ENCODE data around the gene MRPL2.

The MRPL2 gene

GRCh38 chr6:43021270-43022047 lies 37.8 kb downstream of the MRPL2 start, which contains the start of gene RRP36:
TSS of gene RRP36 (plus strand) at chr6:43021623. CDS start at chr6:43021655, 32 bp downstream.
- FAIRE-seq (no peak), DNase-seq (ENCODE audit: low spot score) (peak; percentile 31)

- DNase-seq (ENCODE audit: low spot score) (no peak), FAIRE-seq (no peak)
Observed at GRCh38 chr6:43020847-43021246, 38.4 kb downstream of the MRPL2 start.

- FAIRE-seq: no peak
- DNase-seq (ENCODE audit: low spot score): no peak
Observed at GRCh38 chr6:43020052-43020705, 39.1 kb downstream of the MRPL2 start.

GRCh38 chr6:43019152-43019551 lies 40.1 kb downstream of the MRPL2 start:
- no peak for DNase-seq (ENCODE audit: low spot score)
- no peak for FAIRE-seq

- FAIRE-seq: no peak
Observed at GRCh38 chr6:43016943-43017334, 42.3 kb downstream of the MRPL2 start.

GRCh38 chr6:43016176-43016942 lies 42.9 kb downstream of the MRPL2 start:
- DNase-seq (ENCODE audit: low spot score) (no peak), FAIRE-seq (no peak)

More at GRCh38 chr6:43016943-43017334, 42.3 kb downstream of the MRPL2 start:
- no peak for DNase-seq (ENCODE audit: low spot score)

GRCh38 chr6:43014434-43014909 lies 44.8 kb downstream of the MRPL2 start:
- DNase-seq (ENCODE audit: low spot score) (no peak), FAIRE-seq (no peak)

DNA sequence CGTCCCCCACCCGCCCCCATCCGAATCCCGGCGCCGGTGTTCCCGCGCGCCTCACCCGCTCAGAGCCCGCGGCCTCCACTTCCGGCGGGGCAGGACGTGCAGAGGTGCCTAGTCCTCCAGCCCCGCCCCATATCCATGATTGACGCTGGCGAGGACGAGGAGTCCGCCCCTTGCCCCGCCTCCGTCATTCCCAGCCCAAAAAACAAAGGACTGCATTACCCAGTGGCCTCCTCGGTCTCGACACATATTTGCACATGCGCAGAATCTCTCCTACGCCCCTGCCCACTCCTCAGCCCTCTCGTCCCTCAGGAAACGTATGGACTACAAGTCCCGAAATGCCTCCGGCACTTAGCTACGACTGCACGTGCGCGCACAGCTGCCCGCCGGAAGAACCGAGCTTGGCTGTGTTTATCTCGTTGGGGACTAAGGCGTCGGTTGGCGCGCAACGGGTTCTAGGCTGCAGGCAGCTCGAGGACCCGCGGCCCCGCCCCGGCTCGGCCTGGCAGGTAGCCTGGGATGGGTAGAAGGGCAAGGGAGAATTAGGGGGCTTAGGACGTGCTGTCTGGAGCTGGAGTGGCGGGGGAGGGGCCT lies 45.3 kb downstream of the MRPL2 start, which contains the start of the genes KLHDC3 and MEA1:
Gene KLHDC3, plus strand, starts transcription at position 407 of the 591 bp plus-strand sequence. CDS start 2,944 bp downstream, outside the sequence.
Gene MEA1, minus strand, starts transcription at position 104 of the 591 bp plus-strand sequence. CDS start 133 bp downstream, outside the sequence.
- FAIRE-seq: peak; percentile 86
- DNase-seq (ENCODE audit: low spot score): peak; percentile 99

DNA sequence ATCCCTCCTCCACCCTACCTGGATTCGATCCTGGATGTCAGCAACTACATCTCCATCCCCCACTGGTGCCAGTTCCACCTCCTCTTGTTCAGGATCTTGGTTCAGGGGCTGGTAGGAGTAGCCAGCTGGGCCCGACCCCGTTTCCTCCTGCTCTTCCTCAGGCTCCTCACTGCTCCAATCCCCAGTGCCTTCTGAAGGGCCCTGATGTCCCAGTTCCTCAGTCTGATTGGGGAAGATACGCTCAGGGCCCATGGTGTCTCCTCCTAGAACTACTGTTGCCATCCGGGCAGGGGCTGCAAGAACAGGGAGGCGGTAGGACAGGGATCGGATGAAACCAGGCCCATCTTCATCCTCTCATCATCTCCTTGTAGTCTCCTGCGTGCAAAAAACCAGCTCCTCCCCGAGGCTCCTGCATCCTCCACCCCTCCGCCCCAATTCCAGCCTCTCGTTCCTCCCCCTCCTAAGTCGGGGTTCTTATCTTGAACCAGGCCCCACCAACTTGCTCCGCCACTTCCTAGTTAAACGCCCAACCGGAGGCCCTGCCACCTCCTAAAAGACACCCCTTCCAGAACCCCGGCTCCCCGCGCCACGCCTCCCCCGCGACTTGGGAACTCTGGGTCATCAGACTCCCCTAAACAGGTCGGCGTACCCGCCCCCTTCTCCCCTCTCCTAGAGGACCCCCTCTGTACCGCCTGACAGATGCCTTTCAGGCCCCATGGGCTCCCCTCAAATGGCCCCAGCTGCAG lies 46.0 kb downstream of the MRPL2 start:
- FAIRE-seq: no peak
- no peak for DNase-seq (ENCODE audit: low spot score)

DNA sequence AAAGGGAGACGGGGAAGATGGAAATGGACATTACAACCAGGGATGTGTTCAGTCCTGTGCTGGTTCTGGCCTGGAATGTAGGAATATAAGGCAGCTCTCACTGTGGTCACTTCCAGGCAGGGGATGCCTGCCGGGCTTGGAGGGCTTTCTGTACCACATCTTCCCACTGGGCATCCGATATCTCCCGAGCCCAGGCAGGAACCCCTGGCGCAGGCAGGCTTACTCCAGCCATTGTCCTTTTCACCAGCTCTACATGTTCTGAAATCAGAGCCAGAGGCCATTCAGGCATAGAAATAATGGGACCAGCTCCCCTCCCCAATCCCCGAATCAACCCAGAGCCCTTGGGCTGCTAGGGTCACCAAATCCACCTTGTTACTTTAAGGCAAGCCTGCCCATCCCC lies 46.9 kb downstream of the MRPL2 start:
- FAIRE-seq: no peak
- DNase-seq (ENCODE audit: low spot score): no peak

DNA sequence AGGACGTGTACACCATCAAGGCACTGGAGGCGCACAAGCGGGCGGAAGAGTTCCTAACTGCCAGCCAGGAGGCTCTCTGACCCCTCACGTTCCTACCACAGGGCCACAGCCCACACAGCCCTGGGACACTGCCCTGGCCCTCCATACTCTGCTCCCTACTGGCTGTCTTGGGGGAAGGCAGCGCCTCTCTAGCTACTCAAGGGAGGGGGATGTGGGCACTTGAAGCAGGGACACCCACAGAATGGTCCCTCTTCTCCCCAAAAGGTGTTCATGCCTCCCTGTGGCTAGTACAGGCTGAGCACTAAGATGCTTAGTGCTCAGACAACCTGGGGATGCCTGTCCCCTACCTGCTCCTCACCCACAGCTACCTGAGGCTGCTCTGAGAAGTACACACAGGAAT lies 48.0 kb downstream of the MRPL2 start:
- no peak for DNase-seq (ENCODE audit: low spot score)
- no peak for FAIRE-seq

DNA sequence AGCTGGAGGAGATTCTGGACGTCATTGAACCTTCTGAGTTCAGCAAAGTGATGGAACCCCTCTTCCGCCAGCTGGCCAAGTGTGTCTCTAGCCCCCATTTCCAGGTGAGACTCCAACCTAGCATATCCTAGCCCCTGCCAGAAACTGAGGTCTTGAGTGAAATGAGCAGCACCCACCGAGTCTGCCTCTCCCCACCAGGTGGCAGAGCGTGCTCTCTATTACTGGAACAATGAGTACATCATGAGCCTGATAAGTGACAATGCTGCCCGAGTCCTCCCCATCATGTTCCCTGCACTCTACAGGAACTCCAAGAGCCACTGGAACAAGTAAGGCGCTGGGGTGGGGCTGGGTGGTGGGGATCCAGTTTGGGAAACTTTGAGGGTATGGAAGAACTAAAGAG lies 50.1 kb downstream of the MRPL2 start:
- no peak for FAIRE-seq
- DNase-seq (ENCODE audit: low spot score): no peak

DNA sequence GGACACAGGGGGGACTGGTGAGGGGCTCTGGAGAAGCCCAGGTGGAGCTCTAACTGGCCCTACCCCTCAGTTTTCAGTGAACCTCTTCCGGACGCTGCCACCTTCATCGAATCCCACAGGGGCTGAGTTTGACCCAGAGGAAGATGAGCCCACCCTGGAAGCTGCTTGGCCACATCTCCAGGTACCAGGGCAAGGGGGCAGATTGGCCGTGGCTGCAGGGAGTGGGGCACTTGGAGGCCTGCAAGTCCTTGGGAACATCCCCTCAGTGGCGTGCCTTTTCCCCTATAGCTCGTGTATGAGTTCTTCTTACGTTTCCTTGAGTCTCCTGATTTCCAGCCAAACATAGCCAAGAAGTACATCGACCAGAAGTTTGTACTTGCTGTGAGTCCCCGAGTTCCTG lies 52.1 kb downstream of the MRPL2 start:
- DNase-seq (ENCODE audit: low spot score) (no peak), FAIRE-seq (no peak)

DNA sequence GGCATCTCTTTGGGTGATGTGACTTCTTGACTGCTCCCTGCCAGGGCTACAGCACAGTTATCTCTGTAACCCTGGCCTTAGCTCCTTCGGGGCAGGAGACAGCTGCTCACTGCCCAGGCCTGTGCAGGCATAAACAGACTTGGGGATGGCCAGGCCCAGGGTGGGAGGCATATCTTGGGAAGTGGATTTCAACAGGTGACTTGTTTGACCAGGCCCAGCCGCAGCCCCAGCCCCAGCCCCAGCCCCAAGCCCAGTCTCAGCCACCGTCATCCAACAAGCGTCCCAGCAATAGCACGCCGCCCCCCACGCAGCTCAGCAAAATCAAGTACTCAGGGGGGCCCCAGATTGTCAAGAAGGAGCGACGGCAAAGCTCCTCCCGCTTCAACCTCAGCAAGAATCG lies 53.0 kb downstream of the MRPL2 start:
- DNase-seq (ENCODE audit: low spot score): no peak

DNA sequence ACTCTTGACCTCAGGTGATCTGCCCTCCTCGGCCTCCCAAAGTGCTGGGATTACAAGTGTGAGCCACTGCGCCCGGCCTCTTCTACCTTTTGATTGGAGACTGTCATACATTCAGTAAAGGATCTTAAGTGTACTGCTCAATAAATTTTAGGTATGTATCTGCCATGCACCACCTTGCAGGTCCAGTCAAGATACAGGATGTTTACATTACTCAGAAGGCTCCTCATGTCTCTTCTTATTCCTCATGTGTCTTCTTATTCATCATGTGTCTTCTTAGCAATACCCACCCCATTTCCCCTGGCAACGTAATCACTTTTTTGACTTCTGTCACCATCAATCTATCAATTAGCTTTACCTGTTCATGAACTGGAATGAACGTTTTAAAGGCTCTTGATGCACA lies 53.4 kb downstream of the MRPL2 start:
- no peak for DNase-seq (ENCODE audit: low spot score)
- FAIRE-seq: no peak

More for the DNA sequence above, 53.0 kb downstream of the MRPL2 start:
- FAIRE-seq: no peak
